CD4-positive, alpha-beta T cell (primary cell): Measurements from ENCODE around the gene KCNJ10. TPM values are rescaled to one million over a fixed set of nuclear protein-coding genes. Genes with fewer than 3 reads are reported as not detected.

Experiments
- ATAC-seq: fragments of 200-7000 bp; cut with Tn5 transposase; one replicate; pipeline ENCODE4 v1.10.0; 2022; ENCODE audit warnings: mild to moderate bottlenecking; ENCODE audit not compliant: poor library complexity
- CTCF ChIA-PET: fragments of 350-600 bp; sonication (Branson Sonifier 250); formaldehyde crosslinking; loops from one replicate; lab custom pipeline; 2021; ENCODE audit warnings: antibody characterized with exemption, inconsistent platforms; lab: Charles Lee
- POLR2A ChIA-PET: fragments of 350-600 bp; sonication (Branson Sonifier 250); formaldehyde crosslinking; loops from one replicate; lab custom pipeline; 2021; ENCODE audit warnings: antibody characterized with exemption, inconsistent platforms; lab: Charles Lee
- DNase-seq, 14 experiments: peaks; one replicate each; pipeline ENCODE4 v3.0.0-alpha.2; 2013 to 2020; ENCODE audit warnings: mixed read lengths in 2 of 14
- H3K27ac ChIP-seq, 2 donors: one replicate each; pipeline versions ENCODE4 v1.5.1 to v1.7.0; 2013; ENCODE audit warnings: low read length in 2 of 2, low read depth in 1 of 2, mild to moderate bottlenecking in 1 of 2
- H3K27me3 ChIP-seq, 2 experiments: 1 replicate in 1 of 2; 2 replicates in 1 of 2; pipeline versions ENCODE4 v1.6.1 to v1.7.0; 2013; ENCODE audit warnings: low read length in 2 of 2, control low read depth in 1 of 2, mild to moderate bottlenecking in 1 of 2, moderate library complexity in 1 of 2; ENCODE audit not compliant: insufficient read depth in 2 of 2, control insufficient read depth in 1 of 2
- H3K36me3 ChIP-seq: one replicate; pipeline ENCODE4 v1.6.1; 2013; ENCODE audit warnings: low read length, control low read depth; ENCODE audit not compliant: insufficient read depth
- H3K4me1 ChIP-seq: one replicate; pipeline ENCODE4 v1.6.1; 2013; ENCODE audit warnings: low read length, control low read depth; ENCODE audit not compliant: insufficient read depth
- H3K4me3 ChIP-seq: one replicate; pipeline ENCODE4 v1.5.1; 2013; ENCODE audit warnings: mild to moderate bottlenecking, low read length, moderate library complexity
- H3K9me3 ChIP-seq, 2 experiments: 1 replicate in 1 of 2; 2 replicates in 1 of 2; pipeline versions ENCODE4 v1.6.1 to v1.7.0; 2013; ENCODE audit warnings: low read length in 2 of 2, mild to moderate bottlenecking in 2 of 2, control low read depth in 1 of 2, moderate library complexity in 1 of 2; ENCODE audit not compliant: control insufficient read depth in 1 of 2, insufficient read depth in 1 of 2
- H3K27ac Mint-ChIP-seq: one replicate; pipeline ENCODE4 v1.8.0; 2020; ENCODE audit warnings: mixed read lengths
- H3K27me3 Mint-ChIP-seq: one replicate; pipeline ENCODE4 v1.8.0; 2021; ENCODE audit warnings: mixed read lengths
- H3K36me3 Mint-ChIP-seq: one replicate; pipeline ENCODE4 v1.8.0; 2021; ENCODE audit warnings: low read depth, mixed read lengths
- H3K4me1 Mint-ChIP-seq: one replicate; pipeline ENCODE4 v1.8.0; 2021; ENCODE audit warnings: low read depth, mixed read lengths
- H3K4me3 Mint-ChIP-seq: one replicate; pipeline ENCODE4 v1.8.0; 2020; ENCODE audit warnings: mild to moderate bottlenecking, mixed read lengths
- H3K9me3 Mint-ChIP-seq: one replicate; pipeline ENCODE4 v1.8.0; 2020; ENCODE audit warnings: mixed read lengths
- CTCF ChIP-seq: fragments of 200-600 bp; IDR thresholded peaks from one replicate; pipeline ENCODE4 v1.8.0; 2022; ENCODE audit warnings: antibody characterized with exemption, mild to moderate bottlenecking
- intact Hi-C, 2 experiments: fragments of 100-400 bp; cut with DNase I in 1 of 2; cut with micrococcal nuclease in 1 of 2; formaldehyde crosslinking; loops; one replicate each; pipeline versions ENCODE4 v1.15.1 to v1.9.0; 2023 to 2025; cut with DNase I, micrococcal nuclease
- total RNA-seq, 174 experiments: library from RNA in 2 of 174; stranded (reverse) in 2 of 174; gene quantifications; one replicate each; pipeline ENCODE4 v1.2.3 and lab custom pipeline; 2021 to 2026

KCNJ10 gene
- total RNA-seq, 2 experiments from 2014 or later: not detected

DNA sequence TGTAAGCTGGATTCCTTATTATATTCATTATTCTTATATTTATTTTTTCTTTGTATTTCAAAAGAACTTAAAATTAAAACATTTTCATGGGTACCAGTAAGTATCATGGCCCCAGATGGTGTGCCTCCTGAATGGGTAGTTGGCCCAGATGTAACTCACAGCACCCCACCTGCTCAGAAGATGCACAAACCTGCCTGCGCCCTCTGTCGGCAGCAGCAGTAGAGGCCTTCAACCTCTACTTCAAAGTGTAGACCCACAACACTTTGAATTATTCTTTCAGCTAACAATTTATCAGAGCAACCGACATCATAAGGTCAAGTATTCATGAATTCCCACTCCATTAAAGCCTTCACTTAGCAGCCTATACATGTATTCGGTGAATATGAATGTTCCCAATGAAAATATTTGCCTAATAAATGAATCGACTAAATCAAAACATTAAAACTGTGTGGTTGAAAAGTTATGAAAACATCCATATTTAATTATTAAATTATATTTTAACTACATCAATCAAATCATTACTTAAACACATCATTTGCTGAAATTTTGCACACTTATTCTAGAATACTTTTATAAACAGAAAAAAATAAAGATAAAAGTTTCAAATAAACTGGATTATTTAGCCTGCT lies 63.5 kb downstream of the KCNJ10 start:
- Histone ChIP-seq H3K36me3 (no peaks in the 10 kb centered on the region), H3K9me3 (no peaks in the 10 kb centered on the region), H3K4me3 (no peak overlapping the region), H3K4me1 (no peaks in the 10 kb centered on the region), H3K27ac (no peak overlapping the region), H3K27me3 (peaks cover 3 to 4% of the 10 kb centered on the region in 2 experiments)
- H3K4me3 Mint-ChIP-seq: no peak overlapping the region
- ChIA-PET CTCF (interaction anchor here (0.5 to 3.5 kb wide), 19 partner anchors 8 to 226 kb away, joined by 3 to 24 read pairs (median 4); partner anchors contain the start of genes DUSP23, IGSF9, PIGM and TAGLN2), POLR2A (interaction anchor here (1.1 to 1.7 kb wide), 2 partner anchors 60 to 81 kb away, joined by 4 to 5 read pairs; partner anchors contain the start of gene TAGLN2)
- H3K36me3 Mint-ChIP-seq: no peaks in the 10 kb centered on the region
- ATAC-seq (peak; percentile 93), DNase-seq (peak; percentile 59 to 87 (median 68))
- H3K4me1 Mint-ChIP-seq: no peaks in the 10 kb centered on the region
- H3K27me3 Mint-ChIP-seq: peaks cover 9% of the 10 kb centered on the region
- intact Hi-C loops: loop anchor here (1.0 to 10.0 kb wide), 6 partner anchors 114 to 876 kb away; partner anchors contain the start of gene DUSP23 (in 1 of the 2)
- H3K9me3 Mint-ChIP-seq: no peaks in the 10 kb centered on the region
- TF ChIP-seq CTCF: peak; percentile 92
- no peak overlapping the region for H3K27ac Mint-ChIP-seq

DNA sequence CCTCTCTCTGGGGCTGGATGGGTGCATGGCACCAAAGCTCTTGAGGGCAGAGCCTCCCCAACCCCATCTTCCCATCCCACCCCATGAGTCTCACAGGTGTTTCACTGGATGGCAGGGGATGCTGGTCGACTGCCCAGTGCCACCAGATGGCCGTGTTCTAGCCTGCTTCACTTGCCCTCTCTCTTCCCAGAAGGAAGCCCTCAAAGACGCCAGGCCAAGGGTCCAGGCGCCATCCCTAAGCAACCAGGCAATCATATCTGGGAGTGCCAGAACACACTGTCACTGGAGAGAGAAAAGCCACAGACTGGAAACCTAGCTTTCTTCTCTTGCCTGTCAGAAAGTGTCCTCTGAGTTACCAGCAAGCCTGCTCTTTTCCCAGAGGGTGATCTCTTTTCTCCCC lies 64.9 kb downstream of the KCNJ10 start:
- POLR2A ChIA-PET: interaction anchor here (1.7 kb wide), 1 partner anchor 80 kb away, joined by 5 read pairs; the partner anchor contains the start of gene TAGLN2
- intact Hi-C loops: loop anchor here in 1 of 2 experiments (5.0 to 10.0 kb wide), 2 partner anchors 113 to 840 kb away; no protein-coding TSS in a partner anchor

GRCh38 chr1:160004425-160004824 lies 65.5 kb downstream of the KCNJ10 start:
- ChIA-PET CTCF (no interaction called here), POLR2A (no interaction called here)
- no peaks in the 10 kb centered on the region for H3K4me1 ChIP-seq
- no peak for TF ChIP-seq CTCF
- H3K4me3 ChIP-seq: no peak overlapping the region
- H3K27me3 ChIP-seq: peaks cover 0 to 3% of the 10 kb centered on the region in 2 experiments
- H3K9me3 ChIP-seq: no peaks in the 10 kb centered on the region
- no peaks in the 10 kb centered on the region for H3K36me3 Mint-ChIP-seq
- no peaks in the 10 kb centered on the region for H3K4me1 Mint-ChIP-seq
- H3K27me3 Mint-ChIP-seq: no peaks in the 10 kb centered on the region
- ATAC-seq: no peak
- no peaks in the 10 kb centered on the region for H3K36me3 ChIP-seq
- H3K27ac Mint-ChIP-seq: no peak overlapping the region
- no peak overlapping the region for H3K27ac ChIP-seq
- H3K9me3 Mint-ChIP-seq: no peaks in the 10 kb centered on the region
- no peak overlapping the region for H3K4me3 Mint-ChIP-seq
- no peak for DNase-seq
- intact Hi-C loops: loop anchor here in 1 of 2 experiments (10.0 kb wide), 1 partner anchor 840 kb away; no protein-coding TSS in a partner anchor

More for the DNA sequence above, 64.9 kb downstream of the KCNJ10 start:
- H3K27ac Mint-ChIP-seq: no peak overlapping the region
- Histone ChIP-seq H3K4me3 (no peak overlapping the region), H3K4me1 (no peaks in the 10 kb centered on the region), H3K27ac (no peak overlapping the region), H3K27me3 (peaks cover 0 to 3% of the 10 kb centered on the region in 2 experiments), H3K9me3 (no peaks in the 10 kb centered on the region), H3K36me3 (no peaks in the 10 kb centered on the region)
- ATAC-seq (no peak), DNase-seq (no peak)
- no peak overlapping the region for H3K4me3 Mint-ChIP-seq
- TF ChIP-seq CTCF: no peak
- no peaks in the 10 kb centered on the region for H3K36me3 Mint-ChIP-seq
- CTCF ChIA-PET: no interaction called here
- peaks cover 3% of the 10 kb centered on the region for H3K27me3 Mint-ChIP-seq
- no peaks in the 10 kb centered on the region for H3K9me3 Mint-ChIP-seq
- no peaks in the 10 kb centered on the region for H3K4me1 Mint-ChIP-seq
